ENCODE data around the gene NCKAP5.

- no peak for TF ChIP-seq EZH2 (IDR thresholded peaks at IDR 0.05; ENCODE audit: low read length, unreplicated experiment)
- no peak for TF ChIP-seq CTCF (conservative IDR thresholded peaks at IDR 0.05; ENCODE audit: low read depth, low read length)
Measured at GRCh38 chr2:133098787-133099186, 469.5 kb downstream of the NCKAP5 start.

Data from PC-3 (cell line).